Thoracic aorta (tissue), 2 donors: ENCODE measurements around the gene TLR5. TPM values are rescaled to one million over a fixed set of nuclear protein-coding genes. Genes with fewer than 3 reads are reported as not detected.

Experiments
- ATAC-seq: fragments of 150-250 bp; one replicate; pipeline ENCODE4 v1.8.0; 2017; ENCODE audit warnings: low read depth; ENCODE audit not compliant: insufficient number of reproducible peaks, low FRiP score
- DNase-seq: peaks from one replicate; pipeline ENCODE4 v3.0.0-alpha.2; 2020; ENCODE audit warnings: low spot score
- H3K27ac ChIP-seq, 2 donors: fragments of 200-600 bp; sonication (generic); 1 replicate in 1 of 2; 2 replicates in 1 of 2; pipeline ENCODE4 v1.5.1; 2016; ENCODE audit warnings: mild to moderate bottlenecking in 2 of 2, moderate library complexity in 2 of 2
- H3K27me3 ChIP-seq: fragments of 200-600 bp; sonication (generic); replicated peaks from 2 replicates; pipeline ENCODE4 v1.6.0; 2016; ENCODE audit warnings: mild to moderate bottlenecking; ENCODE audit not compliant: insufficient read depth
- H3K36me3 ChIP-seq: fragments of 200-600 bp; sonication (generic); one replicate; pipeline ENCODE4 v1.5.1; 2016
- H3K4me1 ChIP-seq, 2 donors: fragments of 200-600 bp; sonication (generic); 1 replicate in 1 of 2; 2 replicates in 1 of 2; pipeline versions ENCODE4 v1.5.1 to v1.6.0; 2016; ENCODE audit warnings: low read depth in 2 of 2, mild to moderate bottlenecking in 1 of 2; ENCODE audit not compliant: control insufficient read depth in 1 of 2
- H3K4me3 ChIP-seq: fragments of 200-600 bp; sonication (generic); 2 replicates; pipeline ENCODE4 v1.5.1; 2016; ENCODE audit warnings: mild to moderate bottlenecking
- H3K9me3 ChIP-seq: fragments of 200-600 bp; sonication (generic); 2 replicates; pipeline ENCODE4 v1.5.1; 2016
- CTCF ChIP-seq: fragments of 200-600 bp; sonication (generic); IDR thresholded peaks from one replicate; pipeline ENCODE4 v1.5.1; 2019; ENCODE audit warnings: antibody characterized with exemption
- total RNA-seq, 2 donors: library from RNA; depleted of rRNA; stranded (reverse); fragments of >200 nt; gene quantifications; one replicate each; pipeline versions ENCODE4 v1.1.0 to v1.2.3, GENCODE V29; 2016

TLR5 gene
- total RNA-seq, 2 donors from 2014 or later, result 5.4 to 20.2 TPM

DNA sequence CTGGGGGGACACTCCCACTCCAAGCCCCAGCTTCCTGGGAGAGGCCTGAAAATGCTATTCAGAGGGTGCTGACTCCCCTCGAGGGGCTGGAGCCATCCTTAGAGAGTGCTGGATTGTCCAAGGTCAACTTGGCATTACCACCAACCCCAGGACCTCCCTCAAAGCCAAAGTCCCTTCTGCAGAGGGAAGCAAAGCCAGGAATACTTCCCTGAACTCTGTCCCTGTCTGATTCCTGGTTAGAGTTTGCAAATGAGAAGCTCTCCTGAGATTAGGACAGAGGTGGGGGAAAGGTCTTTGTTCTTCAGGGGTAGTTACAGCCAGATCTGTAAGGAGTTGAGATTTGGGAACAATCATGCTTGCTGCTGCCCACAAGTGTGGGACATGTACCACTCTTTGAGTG is 45.3 kb downstream of the TLR5 start:
- Histone ChIP-seq H3K27ac (no peak overlapping the region), H3K4me3 (no peak overlapping the region), H3K4me1 (no peaks in the 10 kb centered on the region), H3K27me3 (no peaks in the 10 kb centered on the region), H3K9me3 (no peaks in the 10 kb centered on the region), H3K36me3 (no peaks in the 10 kb centered on the region)
- ATAC-seq (no peak), DNase-seq (no peak)
- no peak for TF ChIP-seq CTCF

DNA sequence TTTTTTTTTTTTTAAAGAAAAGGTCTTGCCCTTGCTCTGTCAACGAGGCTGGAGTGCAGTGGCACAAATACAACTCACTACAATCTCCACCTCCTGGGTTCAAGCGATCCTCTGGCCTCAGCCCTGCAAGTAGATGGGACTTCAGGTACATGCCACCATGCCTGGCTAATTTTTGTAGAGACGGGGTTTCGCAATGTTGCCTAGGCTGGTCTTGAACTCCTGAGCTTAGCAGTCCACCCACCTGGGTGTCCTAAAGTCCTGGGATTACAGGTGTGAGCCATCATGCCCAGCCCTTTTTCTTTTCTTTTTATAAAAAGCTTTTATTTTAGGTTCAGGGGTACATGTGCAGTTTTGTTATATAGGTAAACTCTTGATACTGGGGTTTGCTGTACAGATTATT is 47.2 kb downstream of the TLR5 start:
- Histone ChIP-seq H3K4me3 (no peak overlapping the region), H3K27ac (no peak overlapping the region), H3K27me3 (no peaks in the 10 kb centered on the region), H3K36me3 (no peaks in the 10 kb centered on the region), H3K9me3 (no peaks in the 10 kb centered on the region), H3K4me1 (no peaks in the 10 kb centered on the region)
- TF ChIP-seq CTCF, result no peak
- ATAC-seq, result no peak
- DNase-seq, result no peak

GRCh38 chr1:223091896-223092295 is 51.2 kb downstream of the TLR5 start:
- Histone ChIP-seq H3K36me3 (no peaks in the 10 kb centered on the region), H3K27ac (no peak overlapping the region), H3K9me3 (no peaks in the 10 kb centered on the region), H3K4me3 (no peak overlapping the region), H3K27me3 (no peaks in the 10 kb centered on the region), H3K4me1 (peaks cover 3 to 10% of the 10 kb centered on the region in 2 donors)
- DNase-seq, result no peak
- ATAC-seq, result no peak
- no peak for TF ChIP-seq CTCF

- no peak for TF ChIP-seq CTCF
- Histone ChIP-seq H3K27me3 (no peaks in the 10 kb centered on the region), H3K27ac (no peak overlapping the region), H3K4me3 (no peak overlapping the region), H3K4me1 (peaks cover 3 to 12% of the 10 kb centered on the region in 2 donors), H3K36me3 (no peaks in the 10 kb centered on the region), H3K9me3 (no peaks in the 10 kb centered on the region)
- ATAC-seq (no peak), DNase-seq (no peak)
These were observed 53.8 kb downstream of the TLR5 start for GRCh38 chr1:223089250-223089649.

DNA sequence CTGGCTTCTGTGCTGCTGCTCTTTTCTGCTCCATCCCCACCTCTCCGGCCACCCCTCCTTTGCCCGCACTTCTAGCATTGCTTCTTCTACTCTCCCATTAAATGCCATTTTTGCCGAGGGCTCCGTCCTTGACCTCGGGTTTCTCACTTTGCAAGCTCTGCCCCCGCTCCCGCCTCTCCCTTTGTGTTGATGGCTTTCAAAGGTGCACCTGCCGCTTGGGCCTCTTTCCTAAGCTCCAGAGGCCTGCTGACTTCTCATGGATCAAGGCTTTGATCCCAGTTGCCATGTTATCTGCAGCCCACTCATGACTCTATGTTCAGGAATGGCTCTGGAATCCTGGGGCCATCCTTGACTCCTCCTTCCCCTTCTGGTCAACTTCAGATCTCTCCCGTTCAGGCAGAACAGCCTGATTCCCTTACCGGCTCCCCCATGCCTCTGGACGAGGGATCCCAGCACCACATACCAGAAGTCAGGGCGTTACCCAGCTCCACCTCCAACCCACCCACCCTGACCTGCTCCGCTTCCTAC is 54.3 kb downstream of the TLR5 start:
- ATAC-seq (no peak), DNase-seq (no peak)
- Histone ChIP-seq H3K27me3 (no peaks in the 10 kb centered on the region), H3K9me3 (no peaks in the 10 kb centered on the region), H3K36me3 (no peaks in the 10 kb centered on the region), H3K4me1 (peaks cover 3 to 12% of the 10 kb centered on the region in 2 donors), H3K4me3 (no peak overlapping the region), H3K27ac (no peak overlapping the region)
- TF ChIP-seq CTCF, result no peak
